HFF-Myc (cell line): Measurements from ENCODE around the gene SMIM41.

Experiments
- DNase-seq: peaks from one replicate; pipeline ENCODE4 v3.0.0-alpha.2; 2011; ENCODE audit warnings: low read depth; ENCODE audit errors: extremely low read depth
- H3K4me3 ChIP-seq: replicated peaks from 2 replicates; pipeline ENCODE4 v1.5.1; 2011; ENCODE audit warnings: low read depth, mild to moderate bottlenecking, control low read depth, low read length
- CTCF ChIP-seq: IDR thresholded peaks from 2 replicates; pipeline ENCODE4 v1.5.1; 2012; ENCODE audit warnings: mild to moderate bottlenecking, low read depth, low read length, control low read depth; ENCODE audit errors: missing control alignments

SMIM41 gene

GRCh38 chr12:52145228-52146088 lies 66.0 kb downstream of the SMIM41 start:
- no peak overlapping the region for H3K4me3 ChIP-seq
- TF ChIP-seq CTCF = no peak
- no peak for DNase-seq

- no peak overlapping the region for H3K4me3 ChIP-seq
- TF ChIP-seq CTCF = no peak
- DNase-seq = no peak
Observed at GRCh38 chr12:52146089-52146821, 66.8 kb downstream of the SMIM41 start.

- DNase-seq = no peak
- TF ChIP-seq CTCF = no peak
- no peak overlapping the region for H3K4me3 ChIP-seq
Observed at GRCh38 chr12:52146822-52147366, 67.4 kb downstream of the SMIM41 start.

GRCh38 chr12:52147367-52147963 lies 68.0 kb downstream of the SMIM41 start:
- DNase-seq = peak; percentile 88
- no peak for TF ChIP-seq CTCF
- no peak overlapping the region for H3K4me3 ChIP-seq

GRCh38 chr12:52147964-52148463 lies 68.5 kb downstream of the SMIM41 start:
- DNase-seq = no peak
- TF ChIP-seq CTCF = no peak
- H3K4me3 ChIP-seq = no peak overlapping the region

GRCh38 chr12:52148464-52149181 lies 69.1 kb downstream of the SMIM41 start:
- no peak overlapping the region for H3K4me3 ChIP-seq
- no peak for TF ChIP-seq CTCF
- no peak for DNase-seq
